HCT116 (cell line): ENCODE data around the gene GABARAP. TPM values are rescaled to one million over a fixed set of nuclear protein-coding genes. Genes with fewer than 3 reads are reported as not detected.

ENCODE experiments used
- ATAC-seq: fragments of 200-7000 bp; cut with Tn5 transposase; 2 replicates; pipeline ENCODE4 v1.9.1; 2020; ENCODE audit warnings: mild to moderate bottlenecking, moderate library complexity
- BruUV-seq: library from RNA; stranded (reverse); fragments of 400-500 nt; replicated peaks from 2 replicates; lab custom pipeline; 2021; lab: Mats Ljungman, UMichigan
- CTCF ChIA-PET: fragments of 300-600 bp; sonication (Branson Sonifier 250); formaldehyde crosslinking; loops from one replicate; lab custom pipeline; 2021; ENCODE audit warnings: antibody characterized with exemption; lab: Charles Lee
- POLR2A ChIA-PET: fragments of 300-600, 350-600 bp; sonication (Branson Sonifier 250); formaldehyde crosslinking; loops from one replicate; lab custom pipeline; 2021; ENCODE audit warnings: antibody characterized with exemption; lab: Charles Lee
- RAD21 ChIA-PET, 2 experiments: fragments of 300-600 bp; sonication (Branson Sonifier 250); formaldehyde crosslinking; loops; one replicate each; lab custom pipeline; 2023; ENCODE audit warnings: low total read pairs in 2 of 2; ENCODE audit not compliant: uncharacterized antibody in 2 of 2, unreplicated experiment in 2 of 2, low non-redundant PET in 1 of 2; lab: Charles Lee
- DNase-seq: peaks from one replicate; pipeline ENCODE4 v3.0.0-alpha.2; 2010; ENCODE audit warnings: low read depth, low spot score
- H2AFZ ChIP-seq: fragments of 200-600 bp; shearing (Covaris generic), sonication (generic); 2 replicates; pipeline ENCODE4 v1.6.1; 2017; ENCODE audit warnings: low read depth, mixed run types, mixed read lengths, antibody characterized with exemption, low read length; ENCODE audit not compliant: poor library complexity, severe bottlenecking
- H3K27ac ChIP-seq: 2 replicates; pipeline ENCODE4 v1.5.1; 2012; ENCODE audit warnings: low read depth, low read length
- H3K27me3 ChIP-seq: fragments of 200-600 bp; sonication (generic); 2 replicates; pipeline ENCODE4 v1.6.1; 2016; ENCODE audit warnings: mixed run types, low read length, mixed read lengths; ENCODE audit not compliant: insufficient read depth
- H3K36me3 ChIP-seq, 2 experiments: fragments of 200-500 bp in 1 of 2; fragments of 200-600 bp in 1 of 2; sonication (Bioruptor generic) in 1 of 2; sonication (generic) in 1 of 2; 2 replicates each; pipeline versions ENCODE4 v1.5.1 to v1.6.1; 2014 to 2016; ENCODE audit warnings: low read length in 2 of 2, inconsistent platforms in 1 of 2, mixed read lengths in 1 of 2, mixed run types in 1 of 2; ENCODE audit not compliant: insufficient read depth in 2 of 2, control insufficient read depth in 1 of 2
- H3K4me1 ChIP-seq, 2 experiments: fragments of 200-600 bp in 1 of 2; sonication (generic) in 1 of 2; 2 replicates each; pipeline versions ENCODE4 v1.5.1 to v1.6.1; 2012 to 2017; ENCODE audit warnings: low read length in 2 of 2, inconsistent platforms in 1 of 2, mild to moderate bottlenecking in 1 of 2, mixed read lengths in 1 of 2, mixed run types in 1 of 2, moderate library complexity in 1 of 2; ENCODE audit not compliant: insufficient read depth in 2 of 2, control insufficient read depth in 1 of 2
- H3K4me2 ChIP-seq: fragments of 200-600 bp; sonication (generic); 2 replicates; pipeline ENCODE4 v1.6.1; 2017; ENCODE audit warnings: mixed run types, low read length, mixed read lengths
- H3K4me3 ChIP-seq, 2 experiments: fragments of 200-600 bp in 1 of 2; sonication (generic) in 1 of 2; replicated peaks in 1 of 2; 2 replicates each; pipeline ENCODE4 v1.5.1; 2011 to 2016; ENCODE audit warnings: low read length in 2 of 2, control low read depth in 1 of 2, low read depth in 1 of 2, mild to moderate bottlenecking in 1 of 2, mixed read lengths in 1 of 2, mixed run types in 1 of 2
- H3K79me2 ChIP-seq: fragments of 200-600 bp; sonication (generic); 2 replicates; pipeline ENCODE4 v1.6.1; 2017; ENCODE audit warnings: mild to moderate bottlenecking, mixed run types, low read length, moderate library complexity, mixed read lengths; ENCODE audit not compliant: insufficient read depth
- H3K9ac ChIP-seq: fragments of 200-600 bp; sonication (generic); 2 replicates; pipeline ENCODE4 v1.6.1; 2016; ENCODE audit warnings: low read length, mixed read lengths
- H3K9me2 ChIP-seq: fragments of 200-600 bp; sonication (generic), shearing (Covaris generic); 2 replicates; pipeline ENCODE4 v1.6.1; 2017; ENCODE audit warnings: mixed run types, mild to moderate bottlenecking, moderate library complexity; ENCODE audit not compliant: insufficient read depth
- H3K9me3 ChIP-seq, 2 experiments: fragments of 200-500 bp in 1 of 2; fragments of 200-600 bp in 1 of 2; sonication (Bioruptor generic) in 1 of 2; sonication (generic) in 1 of 2; 2 replicates each; pipeline ENCODE4 v1.6.1; 2014 to 2017; ENCODE audit warnings: low read length in 2 of 2, mixed read lengths in 2 of 2, inconsistent platforms in 1 of 2, low read depth in 1 of 2, mild to moderate bottlenecking in 1 of 2, mixed run types in 1 of 2, moderate library complexity in 1 of 2; ENCODE audit not compliant: control insufficient read depth in 1 of 2, insufficient read depth in 1 of 2
- H4K20me1 ChIP-seq: fragments of 200-600 bp; sonication (generic), shearing (Covaris generic); 2 replicates; pipeline ENCODE4 v1.6.1; 2017; ENCODE audit warnings: mixed run types, mild to moderate bottlenecking, moderate library complexity; ENCODE audit not compliant: insufficient read depth
- ATF3 ChIP-seq: IDR thresholded peaks from 2 replicates; pipeline ENCODE4 v1.6.1; 2012
- CEBPB ChIP-seq: IDR thresholded peaks from 2 replicates; pipeline ENCODE4 v1.6.1; 2012; ENCODE audit warnings: low read depth
- CTCF ChIP-seq, 3 experiments: fragments of 200-600 bp in 1 of 3; sonication (generic) in 1 of 3; IDR thresholded peaks in 2 of 3; conservative IDR thresholded peaks in 1 of 3; 2 replicates each; pipeline ENCODE4 v1.5.1; 2012 to 2017; ENCODE audit warnings: low read depth in 2 of 3, low read length in 2 of 3, antibody characterized with exemption in 1 of 3, borderline replicate concordance in 1 of 3, control low read depth in 1 of 3, mild to moderate bottlenecking in 1 of 3, mixed read lengths in 1 of 3, mixed run types in 1 of 3, moderate library complexity in 1 of 3; ENCODE audit not compliant: insufficient read depth in 1 of 3
- FOSL1 ChIP-seq: IDR thresholded peaks from 2 replicates; pipeline ENCODE4 v1.6.1; 2012; ENCODE audit warnings: low read depth
- JUND ChIP-seq: IDR thresholded peaks from 2 replicates; pipeline ENCODE4 v1.6.1; 2012
- MAX ChIP-seq: IDR thresholded peaks from 2 replicates; pipeline ENCODE4 v1.6.1; 2012
- POLR2A ChIP-seq: IDR thresholded peaks from 2 replicates; pipeline ENCODE4 v1.7.0; 2011; ENCODE audit warnings: borderline replicate concordance; ENCODE audit not compliant: insufficient read depth, insufficient read length; ENCODE audit errors: extremely low read depth
- POLR2AphosphoS5 ChIP-seq: IDR thresholded peaks from 2 replicates; pipeline ENCODE4 v1.6.1; 2011; ENCODE audit warnings: mild to moderate bottlenecking, low read depth, low read length, moderate library complexity
- REST ChIP-seq: IDR thresholded peaks from 2 replicates; pipeline ENCODE4 v1.6.1; 2012; ENCODE audit warnings: low read depth
- SIN3A ChIP-seq: IDR thresholded peaks from 2 replicates; pipeline ENCODE4 v1.6.1; 2012; ENCODE audit warnings: low read depth
- SP1 ChIP-seq: IDR thresholded peaks from 2 replicates; pipeline ENCODE4 v1.6.1; 2012; ENCODE audit warnings: low read depth
- SRF ChIP-seq: IDR thresholded peaks from 2 replicates; pipeline ENCODE4 v1.6.1; 2012; ENCODE audit warnings: low read depth
- TCF7L2 ChIP-seq: IDR thresholded peaks from 2 replicates; pipeline ENCODE4 v1.7.0; 2011; ENCODE audit warnings: borderline replicate concordance, inconsistent platforms; ENCODE audit not compliant: insufficient read depth, insufficient read length; ENCODE audit errors: extremely low read depth
- YY1 ChIP-seq: IDR thresholded peaks from 2 replicates; pipeline ENCODE4 v1.6.1; 2011; ENCODE audit warnings: low read length, low read depth, moderate library complexity, mild to moderate bottlenecking; ENCODE audit not compliant: insufficient replicate concordance; ENCODE audit errors: extremely low read depth
- ZFX ChIP-seq: fragments of 450-650 bp; IDR thresholded peaks from 2 replicates; pipeline ENCODE4 v1.6.1; 2017
- intact Hi-C: fragments of 100-400 bp; cut with micrococcal nuclease; formaldehyde crosslinking; loops from 2 replicates; pipeline ENCODE4 v1.10.0; 2022
- total RNA-seq: library from RNA; stranded (reverse); gene quantifications from one replicate; pipeline ENCODE4 v1.2.1, GENCODE V29; 2021; ENCODE audit not compliant: unreplicated experiment

Gene GABARAP
- total RNA-seq, 1 experiment from 2014 or later, result 287 TPM

GRCh38 chr17:7208027-7208571 lies 34.1 kb downstream of the GABARAP start:
- no TSS peak for BruUV-seq
- no peak for TF ChIP-seq POLR2AphosphoS5
- TF ChIP-seq SP1, result no peak
- no peak for TF ChIP-seq JUND
- no peak for TF ChIP-seq CEBPB
- TF ChIP-seq FOSL1, result no peak
- no peak for TF ChIP-seq REST
- TF ChIP-seq MAX, result no peak
- no peak for TF ChIP-seq POLR2A
- TF ChIP-seq ATF3, result no peak
- no peak for TF ChIP-seq YY1
- no peak for TF ChIP-seq SRF
- TF ChIP-seq ZFX, result no peak
- TF ChIP-seq CTCF (IDR thresholded peaks at IDR 0.05 in 2 of 3, conservative IDR thresholded peaks at IDR 0.05 in 1 of 3; ENCODE audit: borderline replicate concordance in 1 of 3, insufficient read depth in 1 of 3, low read depth in 2 of 3, low read length in 2 of 3), result no peak
- TF ChIP-seq SIN3A, result no peak
- TF ChIP-seq TCF7L2, result no peak
- TF ChIP-seq, all 23 proteins: peak for 0
- no peaks in the 10 kb centered on the region for H4K20me1 ChIP-seq
- H3K27ac ChIP-seq, result no peak overlapping the region
- ChIA-PET POLR2A (no interaction called here), CTCF (no interaction called here), RAD21 (no interaction called here)
- no peak overlapping the region for H3K4me3 ChIP-seq
- H3K79me2 ChIP-seq, result no peaks in the 10 kb centered on the region
- ATAC-seq (no peak), DNase-seq (no peak)
- no peak overlapping the region for H3K4me2 ChIP-seq
- intact Hi-C loops, result no loop called here
- no peaks in the 10 kb centered on the region for H3K36me3 ChIP-seq
- H3K9ac ChIP-seq, result no peak overlapping the region
- H3K9me3 ChIP-seq, result no peaks in the 10 kb centered on the region
- H3K4me1 ChIP-seq, result peaks cover 3 to 12% of the 10 kb centered on the region in 2 experiments; a peak in 3 of 4 replicates
- no peak overlapping the region for H2AFZ ChIP-seq
- no peaks in the 10 kb centered on the region for H3K9me2 ChIP-seq
- no peaks in the 10 kb centered on the region for H3K27me3 ChIP-seq
